HFF-Myc (cell line): ENCODE results near the gene TEKTIP1.

ENCODE experiments used
- DNase-seq: peaks from one replicate; pipeline ENCODE4 v3.0.0-alpha.2; 2011; ENCODE audit warnings: low read depth; ENCODE audit errors: extremely low read depth
- H3K4me3 ChIP-seq: replicated peaks from 2 replicates; pipeline ENCODE4 v1.5.1; 2011; ENCODE audit warnings: low read depth, mild to moderate bottlenecking, control low read depth, low read length
- CTCF ChIP-seq: IDR thresholded peaks from 2 replicates; pipeline ENCODE4 v1.5.1; 2012; ENCODE audit warnings: mild to moderate bottlenecking, low read depth, low read length, control low read depth; ENCODE audit errors: missing control alignments

TEKTIP1 gene

GRCh38 chr19:3547301-3547731 is 8.3 kb downstream of the TEKTIP1 start:
- DNase-seq: no peak
- TF ChIP-seq CTCF: peak; percentile 70
- no peak overlapping the region for H3K4me3 ChIP-seq

- no peak for DNase-seq
- no peak for TF ChIP-seq CTCF
- H3K4me3 ChIP-seq: no peak overlapping the region
These were observed 8.9 kb downstream of the TEKTIP1 start for GRCh38 chr19:3547767-3548282.

- DNase-seq: no peak
- TF ChIP-seq CTCF: no peak
- H3K4me3 ChIP-seq: no peak overlapping the region
These were observed 9.6 kb downstream of the TEKTIP1 start for GRCh38 chr19:3548606-3549005.

GRCh38 chr19:3549816-3550215 is 10.8 kb downstream of the TEKTIP1 start:
- no peak overlapping the region for H3K4me3 ChIP-seq
- no peak for DNase-seq
- TF ChIP-seq CTCF: no peak

GRCh38 chr19:3550947-3551791 is 12.2 kb downstream of the TEKTIP1 start:
- no peak overlapping the region for H3K4me3 ChIP-seq
- TF ChIP-seq CTCF: no peak
- DNase-seq: no peak

- DNase-seq: no peak
- H3K4me3 ChIP-seq: no peak overlapping the region
- TF ChIP-seq CTCF: no peak
These were observed 12.8 kb downstream of the TEKTIP1 start for GRCh38 chr19:3551792-3552095.
